Gastrocnemius medialis (tissue), 4 donors: ENCODE measurements around the gene TFB1M. TPM values are rescaled to one million over a fixed set of nuclear protein-coding genes. Genes with fewer than 3 reads are reported as not detected.

ENCODE experiments used
- ATAC-seq, 2 donors: fragments of 150-250 bp; one replicate each; pipeline ENCODE4 v1.9.1; 2016
- DNase-seq, 2 donors: peaks; one replicate each; pipeline ENCODE4 v3.0.0-alpha.2; 2019
- H3K27ac ChIP-seq, 4 donors: fragments of 200-600 bp; sonication (generic); 1 replicate in 1 of 4; 2 replicates in 3 of 4; pipeline ENCODE4 v1.5.1; 2016 to 2018; ENCODE audit warnings: mild to moderate bottlenecking in 2 of 4, moderate library complexity in 1 of 4
- H3K27me3 ChIP-seq, 3 donors: fragments of 200-600 bp; sonication (generic) in 2 of 3; 1 replicate in 1 of 3; 2 replicates in 2 of 3; pipeline versions ENCODE4 v1.5.1 to v1.6.0; 2016 to 2019; ENCODE audit warnings: mild to moderate bottlenecking in 1 of 3, moderate library complexity in 1 of 3
- H3K36me3 ChIP-seq, 2 donors: fragments of 200-600 bp; sonication (generic) in 1 of 2; one replicate each; pipeline ENCODE4 v1.5.1; 2017 to 2018
- H3K4me1 ChIP-seq, 2 donors: fragments of 200-600 bp; sonication (generic) in 1 of 2; one replicate each; pipeline ENCODE4 v1.5.1; 2016 to 2017; ENCODE audit warnings: mild to moderate bottlenecking in 2 of 2
- H3K4me3 ChIP-seq, 4 donors: fragments of 200-600 bp; sonication (generic) in 3 of 4; 1 replicate in 1 of 4; 2 replicates in 3 of 4; pipeline ENCODE4 v1.5.1; 2016 to 2019; ENCODE audit warnings: mild to moderate bottlenecking in 2 of 4
- H3K9me3 ChIP-seq, 3 donors: fragments of 200-600 bp; sonication (generic) in 2 of 3; 1 replicate in 1 of 3; 2 replicates in 2 of 3; pipeline ENCODE4 v1.5.1; 2016 to 2019
- POLR2A ChIP-seq, 2 donors: fragments of 450-650 bp; IDR thresholded peaks; one replicate each; pipeline ENCODE4 v1.6.1; 2017; ENCODE audit warnings: antibody characterized with exemption in 2 of 2, mild to moderate bottlenecking in 2 of 2, moderate library complexity in 2 of 2
- in situ Hi-C, 4 donors: fragments of 200-750 bp; cut with MboI; loops; one replicate each; pipeline versions ENCODE4 v1.15.0 to v1.8.0; 2017; ENCODE audit warnings: low sequenced_read_pairs in 4 of 4
- intact Hi-C: fragments of 100-400 bp; cut with DNase I; formaldehyde crosslinking; loops from one replicate; pipeline ENCODE4 v1.15.1; 2023; ENCODE audit warnings: low total_unique reads
- total RNA-seq, 4 donors: library from RNA; depleted of rRNA; stranded (reverse); fragments of >200 nt; gene quantifications; one replicate each; pipeline versions ENCODE4 v1.1.0 to v1.2.3, GENCODE V29; 2016
- TF ChIP-seq, protein P1 (sequence below), 5 experiments: fragments of 450-650 bp in 3 of 5; fragments of 200-600 bp in 2 of 5; sonication (generic) in 2 of 5; IDR thresholded peaks in 4 of 5; conservative IDR thresholded peaks in 1 of 5; 1 replicate in 4 of 5; 2 replicates in 1 of 5; pipeline ENCODE4 v1.5.1; 2016 to 2019; ENCODE audit warnings: antibody characterized with exemption in 5 of 5, mild to moderate bottlenecking in 3 of 5, moderate library complexity in 3 of 5

The TFB1M gene
- total RNA-seq, 4 donors from 2014 or later = 13.4 to 34.4 (median 29.2) TPM

DNA sequence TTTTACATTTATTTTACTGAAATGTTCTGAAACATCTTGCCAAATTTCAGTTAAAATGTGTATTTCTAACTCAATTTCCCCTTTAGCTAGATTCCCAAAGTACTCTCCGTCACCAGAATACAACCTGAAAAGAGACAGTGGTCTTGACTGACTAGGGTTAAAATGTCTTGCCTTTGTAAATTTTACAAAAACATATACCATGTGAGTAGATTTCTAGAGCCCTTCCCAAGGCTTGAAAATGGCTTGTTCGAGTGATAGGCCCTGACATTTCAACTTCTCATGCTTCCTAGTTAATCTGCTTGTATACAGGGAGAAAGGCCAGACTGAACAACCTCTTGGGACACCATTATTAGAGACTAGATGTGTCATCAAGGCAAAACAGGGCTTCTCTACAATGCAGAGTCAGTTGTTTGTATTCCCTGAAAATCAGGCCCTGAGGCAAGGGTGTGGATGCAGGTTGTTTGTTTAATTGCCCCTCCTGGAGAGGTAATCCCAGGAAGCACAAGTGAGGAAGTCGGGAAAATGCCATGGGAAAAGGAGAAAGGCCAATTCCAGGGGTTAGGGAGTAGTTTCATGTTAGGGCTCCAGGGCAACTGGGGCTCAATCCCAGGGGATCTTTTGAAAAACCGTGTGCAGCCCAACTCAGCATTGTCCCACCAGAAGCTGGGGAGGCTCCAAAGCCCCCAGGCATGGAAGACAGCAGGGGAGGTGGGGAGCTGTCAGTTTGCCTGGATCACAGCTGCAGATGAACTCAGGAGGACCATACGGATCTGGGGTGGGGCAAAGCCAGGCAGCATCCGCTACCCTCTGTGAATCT is 11.6 kb upstream of the TFB1M start:
- no peak overlapping the region for H3K4me3 ChIP-seq
- intact Hi-C loops = loop anchor here (5.0 kb wide), 1 partner anchor 1236 kb away; no protein-coding TSS in a partner anchor
- in situ Hi-C loops = loop anchor here (5.0 to 10.0 kb wide), 2 partner anchors 199 to 206 kb away; no protein-coding TSS in a partner anchor
- H3K36me3 ChIP-seq = no peaks in the 10 kb centered on the region
- no peak overlapping the region for H3K27ac ChIP-seq
- H3K4me1 ChIP-seq = peaks cover 0 to 3% of the 10 kb centered on the region in 2 donors
- no peak for ATAC-seq
- TF ChIP-seq, protein P1, sequence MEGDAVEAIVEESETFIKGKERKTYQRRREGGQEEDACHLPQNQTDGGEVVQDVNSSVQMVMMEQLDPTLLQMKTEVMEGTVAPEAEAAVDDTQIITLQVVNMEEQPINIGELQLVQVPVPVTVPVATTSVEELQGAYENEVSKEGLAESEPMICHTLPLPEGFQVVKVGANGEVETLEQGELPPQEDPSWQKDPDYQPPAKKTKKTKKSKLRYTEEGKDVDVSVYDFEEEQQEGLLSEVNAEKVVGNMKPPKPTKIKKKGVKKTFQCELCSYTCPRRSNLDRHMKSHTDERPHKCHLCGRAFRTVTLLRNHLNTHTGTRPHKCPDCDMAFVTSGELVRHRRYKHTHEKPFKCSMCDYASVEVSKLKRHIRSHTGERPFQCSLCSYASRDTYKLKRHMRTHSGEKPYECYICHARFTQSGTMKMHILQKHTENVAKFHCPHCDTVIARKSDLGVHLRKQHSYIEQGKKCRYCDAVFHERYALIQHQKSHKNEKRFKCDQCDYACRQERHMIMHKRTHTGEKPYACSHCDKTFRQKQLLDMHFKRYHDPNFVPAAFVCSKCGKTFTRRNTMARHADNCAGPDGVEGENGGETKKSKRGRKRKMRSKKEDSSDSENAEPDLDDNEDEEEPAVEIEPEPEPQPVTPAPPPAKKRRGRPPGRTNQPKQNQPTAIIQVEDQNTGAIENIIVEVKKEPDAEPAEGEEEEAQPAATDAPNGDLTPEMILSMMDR (IDR thresholded peaks at IDR 0.05 in 4 of 5, conservative IDR thresholded peaks at IDR 0.05 in 1 of 5) = no peak
- no peak for TF ChIP-seq POLR2A (IDR thresholded peaks at IDR 0.05)
- no peaks in the 10 kb centered on the region for H3K9me3 ChIP-seq
- H3K27me3 ChIP-seq = no peaks in the 10 kb centered on the region
- no peak for DNase-seq

DNA sequence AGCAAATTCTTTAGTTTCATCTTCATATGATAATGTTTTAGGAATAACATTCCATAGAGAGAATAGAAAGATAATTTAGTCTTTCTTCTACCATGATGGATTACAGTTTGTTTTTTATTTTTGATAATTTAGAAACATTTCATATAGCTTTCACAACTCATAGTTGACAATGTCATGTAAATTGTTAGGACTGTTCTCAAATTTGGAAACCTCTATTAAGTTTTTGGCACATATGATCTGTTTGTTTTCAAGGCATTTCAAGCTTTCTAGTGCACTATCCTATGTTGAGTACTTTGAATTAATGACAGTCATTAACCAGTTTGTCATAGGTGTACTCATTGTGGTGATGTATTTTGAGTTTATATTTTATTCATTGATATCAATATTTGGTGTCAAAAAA is 10.7 kb upstream of the TFB1M start:
- H3K9me3 ChIP-seq = no peaks in the 10 kb centered on the region

DNA sequence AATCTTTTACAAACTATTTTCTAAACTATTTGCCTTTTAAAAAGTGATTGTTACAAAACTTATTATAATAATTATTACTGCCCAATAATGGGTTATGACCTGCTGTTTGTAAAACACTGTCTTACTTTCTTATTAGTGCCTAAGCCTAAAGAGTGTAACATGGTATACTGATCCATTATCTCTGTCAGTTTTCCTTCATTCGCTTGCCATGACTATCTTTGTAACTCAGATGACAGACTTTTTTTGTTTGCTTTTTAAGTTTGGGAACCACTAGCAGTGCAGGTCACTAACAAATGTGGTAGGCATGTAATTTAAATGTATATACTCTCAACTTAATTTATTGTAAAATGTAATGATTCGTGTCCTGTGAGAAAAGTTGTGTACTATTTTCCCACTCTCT is 9.9 kb upstream of the TFB1M start:
- TF ChIP-seq, protein P1 (IDR thresholded peaks at IDR 0.05 in 4 of 5, conservative IDR thresholded peaks at IDR 0.05 in 1 of 5) = no peak
- TF ChIP-seq POLR2A (IDR thresholded peaks at IDR 0.05) = no peak
- intact Hi-C loops = no loop called here

More for the DNA sequence above, 10.7 kb upstream of the TFB1M start:
- no peak for TF ChIP-seq POLR2A (IDR thresholded peaks at IDR 0.05)
- no peaks in the 10 kb centered on the region for H3K27me3 ChIP-seq
- no peak overlapping the region for H3K27ac ChIP-seq
- ATAC-seq (no peak), DNase-seq (no peak)
- H3K4me1 ChIP-seq = peaks cover 0 to 3% of the 10 kb centered on the region in 2 donors
- H3K36me3 ChIP-seq = no peaks in the 10 kb centered on the region
- intact Hi-C loops (loop anchor here (5.0 kb wide), 1 partner anchor 1237 kb away; no protein-coding TSS in a partner anchor), in situ Hi-C loops (loop anchor here (5.0 to 25.0 kb wide), 3 partner anchors 200 to 1462 kb away; partner anchors contain the start of gene ARID1B (in 1 of the 4))
- no peak overlapping the region for H3K4me3 ChIP-seq

DNA sequence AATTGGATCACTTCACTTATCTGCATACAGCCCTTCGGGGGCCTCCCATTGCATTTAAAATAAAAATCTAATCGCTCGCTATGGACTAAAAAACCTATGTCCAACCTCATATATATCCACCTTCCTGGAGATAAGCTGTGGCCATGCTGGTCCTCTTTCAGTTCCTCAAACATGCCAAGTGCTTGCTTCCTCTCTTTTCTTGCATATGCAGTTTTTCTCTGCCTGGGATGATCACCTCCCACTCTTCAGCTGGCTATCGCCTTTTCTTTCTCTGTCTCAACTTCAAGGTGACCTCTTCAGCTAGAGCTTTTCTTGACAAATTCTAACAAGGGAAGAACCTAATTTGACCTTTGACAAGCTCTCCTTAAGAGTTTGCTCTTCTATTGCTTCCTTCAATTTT is 5.6 kb upstream of the TFB1M start:
- Histone ChIP-seq H3K4me3 (no peak overlapping the region), H3K4me1 (peaks cover 3 to 5% of the 10 kb centered on the region in 2 donors), H3K9me3 (no peaks in the 10 kb centered on the region), H3K36me3 (no peaks in the 10 kb centered on the region), H3K27ac (no peak overlapping the region), H3K27me3 (no peaks in the 10 kb centered on the region)
- no peak for TF ChIP-seq POLR2A (IDR thresholded peaks at IDR 0.05)
- TF ChIP-seq, protein P1 (IDR thresholded peaks at IDR 0.05 in 4 of 5, conservative IDR thresholded peaks at IDR 0.05 in 1 of 5) = no peak
- in situ Hi-C loops = loop anchor here in 2 of 4 donors (10.0 to 25.0 kb wide), 2 partner anchors 205 to 1467 kb away; partner anchors contain the start of gene ARID1B (in 1 of the 2)
- intact Hi-C loops = loop anchor here (5.0 to 10.0 kb wide), 4 partner anchors 143 to 1925 kb away; partner anchors contain the start of gene ARID1B
- no peak for DNase-seq
- ATAC-seq = no peak

More for the DNA sequence above, 9.9 kb upstream of the TFB1M start:
- Histone ChIP-seq H3K27me3 (no peaks in the 10 kb centered on the region), H3K4me3 (no peak overlapping the region), H3K27ac (no peak overlapping the region), H3K9me3 (no peaks in the 10 kb centered on the region), H3K36me3 (no peaks in the 10 kb centered on the region), H3K4me1 (peaks cover 0 to 3% of the 10 kb centered on the region in 2 donors)
- in situ Hi-C loops = loop anchor here in 2 of 4 donors (10.0 to 25.0 kb wide), 2 partner anchors 201 to 1463 kb away; partner anchors contain the start of gene ARID1B (in 1 of the 2)
- no peak for DNase-seq
- ATAC-seq = no peak

DNA sequence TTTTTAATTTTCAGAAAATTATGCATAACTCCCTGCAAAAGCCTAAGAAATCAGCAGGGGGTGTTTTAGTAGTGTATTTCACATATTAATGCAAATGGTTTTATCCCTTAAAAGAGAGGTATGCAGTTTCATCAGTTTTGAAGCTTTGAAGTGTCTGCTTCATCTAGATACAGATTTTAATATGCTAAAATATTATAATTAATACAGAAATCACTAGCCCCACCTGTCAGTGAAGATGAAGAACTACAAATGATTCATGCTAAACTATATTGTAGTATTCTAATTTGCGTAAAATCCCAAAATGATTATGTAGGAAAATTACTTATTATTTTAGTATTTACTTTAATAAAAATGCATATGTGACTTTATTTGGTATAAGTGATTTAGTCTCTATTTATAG is 2.9 kb upstream of the TFB1M start:
- intact Hi-C loops (loop anchor here (5.0 to 10.0 kb wide), 4 partner anchors 140 to 1928 kb away; partner anchors contain the start of gene ARID1B), in situ Hi-C loops (loop anchor here in 1 of 4 donors (25.0 kb wide), 1 partner anchor 1470 kb away; the partner anchor contains the start of gene ARID1B)
- peaks cover 3 to 11% of the 10 kb centered on the region in 2 donors for H3K4me1 ChIP-seq
- H3K9me3 ChIP-seq = no peaks in the 10 kb centered on the region
- no peaks in the 10 kb centered on the region for H3K27me3 ChIP-seq
- DNase-seq (no peak), ATAC-seq (no peak)
- H3K4me3 ChIP-seq = no peak overlapping the region
- no peaks in the 10 kb centered on the region for H3K36me3 ChIP-seq
- H3K27ac ChIP-seq = no peak overlapping the region
- TF ChIP-seq, protein P1 (IDR thresholded peaks at IDR 0.05 in 4 of 5, conservative IDR thresholded peaks at IDR 0.05 in 1 of 5) = peak in 1 of 5 experiments; percentile 34
- TF ChIP-seq POLR2A (IDR thresholded peaks at IDR 0.05) = no peak
